ENCODE data around the gene UBE2QL1. TPM values are rescaled to one million over a fixed set of nuclear protein-coding genes. Genes with fewer than 3 reads are reported as not detected.

UBE2QL1 gene
- total RNA-seq, 1 donor, result not detected

- H3K4me1 ChIP-seq (ENCODE audit: insufficient read depth, low read length), result no peaks in the 10 kb centered on the region
- H3K4me3 ChIP-seq (ENCODE audit: low read length), result no peak overlapping the region
Observed at GRCh38 chr5:6472792-6473191, 24.1 kb downstream of the UBE2QL1 start.

GRCh38 chr5:6473284-6473683, 24.6 kb downstream of the UBE2QL1 start:
- Histone ChIP-seq H3K27me3 (ENCODE audit: insufficient read depth, low read length) (no peaks in the 10 kb centered on the region), H3K4me1 (ENCODE audit: insufficient read depth, low read length) (no peaks in the 10 kb centered on the region), H3K9me3 (ENCODE audit: low read depth, low read length) (no peaks in the 10 kb centered on the region), H3K4me3 (ENCODE audit: low read length) (no peak overlapping the region)

More at GRCh38 chr5:6472792-6473191, 24.1 kb downstream of the UBE2QL1 start:
- Histone ChIP-seq H3K27me3 (ENCODE audit: insufficient read depth, low read length) (no peaks in the 10 kb centered on the region), H3K9me3 (ENCODE audit: low read depth, low read length) (no peaks in the 10 kb centered on the region)

GRCh38 chr5:6475626-6476312, 27.1 kb downstream of the UBE2QL1 start:
- Histone ChIP-seq H3K4me3 (ENCODE audit: low read length) (no peak overlapping the region), H3K27me3 (ENCODE audit: insufficient read depth, low read length) (no peaks in the 10 kb centered on the region), H3K9me3 (ENCODE audit: low read depth, low read length) (no peaks in the 10 kb centered on the region), H3K4me1 (ENCODE audit: insufficient read depth, low read length) (no peaks in the 10 kb centered on the region)

- no peak overlapping the region for H3K4me3 ChIP-seq (ENCODE audit: low read length)
- no peaks in the 10 kb centered on the region for H3K27me3 ChIP-seq (ENCODE audit: insufficient read depth, low read length)
- H3K9me3 ChIP-seq (ENCODE audit: low read depth, low read length), result no peaks in the 10 kb centered on the region
- H3K4me1 ChIP-seq (ENCODE audit: insufficient read depth, low read length), result no peaks in the 10 kb centered on the region
Observed at GRCh38 chr5:6476313-6476661, 27.6 kb downstream of the UBE2QL1 start.

- Histone ChIP-seq H3K4me1 (ENCODE audit: insufficient read depth, low read length) (no peaks in the 10 kb centered on the region), H3K9me3 (ENCODE audit: low read depth, low read length) (no peaks in the 10 kb centered on the region), H3K4me3 (ENCODE audit: low read length) (no peak overlapping the region), H3K27me3 (ENCODE audit: insufficient read depth, low read length) (no peaks in the 10 kb centered on the region)
Observed at GRCh38 chr5:6478793-6479192, 30.1 kb downstream of the UBE2QL1 start.

GRCh38 chr5:6480133-6481051, 31.7 kb downstream of the UBE2QL1 start:
- no peak overlapping the region for H3K4me3 ChIP-seq (ENCODE audit: low read length)
- no peaks in the 10 kb centered on the region for H3K27me3 ChIP-seq (ENCODE audit: insufficient read depth, low read length)
- H3K4me1 ChIP-seq (ENCODE audit: insufficient read depth, low read length), result no peaks in the 10 kb centered on the region
- no peaks in the 10 kb centered on the region for H3K9me3 ChIP-seq (ENCODE audit: low read depth, low read length)

- H3K27me3 ChIP-seq (ENCODE audit: insufficient read depth, low read length), result no peaks in the 10 kb centered on the region
- H3K9me3 ChIP-seq (ENCODE audit: low read depth, low read length), result no peaks in the 10 kb centered on the region
- H3K4me1 ChIP-seq (ENCODE audit: insufficient read depth, low read length), result no peaks in the 10 kb centered on the region
- H3K4me3 ChIP-seq (ENCODE audit: low read length), result no peak overlapping the region
Observed at GRCh38 chr5:6482735-6483134, 34.1 kb downstream of the UBE2QL1 start.

GRCh38 chr5:6483880-6484382, 35.3 kb downstream of the UBE2QL1 start:
- no peaks in the 10 kb centered on the region for H3K9me3 ChIP-seq (ENCODE audit: low read depth, low read length)
- H3K4me3 ChIP-seq (ENCODE audit: low read length), result no peak overlapping the region
- H3K4me1 ChIP-seq (ENCODE audit: insufficient read depth, low read length), result no peaks in the 10 kb centered on the region
- H3K27me3 ChIP-seq (ENCODE audit: insufficient read depth, low read length), result no peaks in the 10 kb centered on the region

- no peak overlapping the region for H3K4me3 ChIP-seq (ENCODE audit: low read length)
- no peaks in the 10 kb centered on the region for H3K9me3 ChIP-seq (ENCODE audit: low read depth, low read length)
- H3K4me1 ChIP-seq (ENCODE audit: insufficient read depth, low read length), result no peaks in the 10 kb centered on the region
- no peaks in the 10 kb centered on the region for H3K27me3 ChIP-seq (ENCODE audit: insufficient read depth, low read length)
Observed at GRCh38 chr5:6484446-6484845, 35.8 kb downstream of the UBE2QL1 start.

GRCh38 chr5:6484899-6485298, 36.2 kb downstream of the UBE2QL1 start:
- Histone ChIP-seq H3K9me3 (ENCODE audit: low read depth, low read length) (no peaks in the 10 kb centered on the region), H3K27me3 (ENCODE audit: insufficient read depth, low read length) (no peaks in the 10 kb centered on the region), H3K4me1 (ENCODE audit: insufficient read depth, low read length) (no peaks in the 10 kb centered on the region), H3K4me3 (ENCODE audit: low read length) (no peak overlapping the region)

- Histone ChIP-seq H3K9me3 (ENCODE audit: low read depth, low read length) (no peaks in the 10 kb centered on the region), H3K4me3 (ENCODE audit: low read length) (no peak overlapping the region), H3K27me3 (ENCODE audit: insufficient read depth, low read length) (no peaks in the 10 kb centered on the region), H3K4me1 (ENCODE audit: insufficient read depth, low read length) (no peaks in the 10 kb centered on the region)
Observed at GRCh38 chr5:6485441-6485840, 36.8 kb downstream of the UBE2QL1 start.

GRCh38 chr5:6486074-6486473, 37.4 kb downstream of the UBE2QL1 start:
- Histone ChIP-seq H3K9me3 (ENCODE audit: low read depth, low read length) (no peaks in the 10 kb centered on the region), H3K4me1 (ENCODE audit: insufficient read depth, low read length) (no peaks in the 10 kb centered on the region), H3K27me3 (ENCODE audit: insufficient read depth, low read length) (no peaks in the 10 kb centered on the region), H3K4me3 (ENCODE audit: low read length) (no peak overlapping the region)

- Histone ChIP-seq H3K27me3 (ENCODE audit: insufficient read depth, low read length) (no peaks in the 10 kb centered on the region), H3K4me1 (ENCODE audit: insufficient read depth, low read length) (no peaks in the 10 kb centered on the region), H3K4me3 (ENCODE audit: low read length) (no peak overlapping the region), H3K9me3 (ENCODE audit: low read depth, low read length) (no peaks in the 10 kb centered on the region)
Observed at GRCh38 chr5:6487081-6487480, 38.4 kb downstream of the UBE2QL1 start.

GRCh38 chr5:6488021-6488420, 39.4 kb downstream of the UBE2QL1 start:
- no peak overlapping the region for H3K4me3 ChIP-seq (ENCODE audit: low read length)
- H3K27me3 ChIP-seq (ENCODE audit: insufficient read depth, low read length), result no peaks in the 10 kb centered on the region
- no peaks in the 10 kb centered on the region for H3K4me1 ChIP-seq (ENCODE audit: insufficient read depth, low read length)
- H3K9me3 ChIP-seq (ENCODE audit: low read depth, low read length), result no peaks in the 10 kb centered on the region

GRCh38 chr5:6489643-6490185, 41.1 kb downstream of the UBE2QL1 start:
- Histone ChIP-seq H3K27me3 (ENCODE audit: insufficient read depth, low read length) (no peaks in the 10 kb centered on the region), H3K4me1 (ENCODE audit: insufficient read depth, low read length) (no peaks in the 10 kb centered on the region), H3K4me3 (ENCODE audit: low read length) (no peak overlapping the region), H3K9me3 (ENCODE audit: low read depth, low read length) (no peaks in the 10 kb centered on the region)
